Midbrain (tissue), 1 donor: ENCODE results near the gene CSTF1.

ENCODE experiments used
- DNase-seq: peaks from one replicate; lab custom pipeline; 2025; lab: John Stamatoyannopoulos, UW

The CSTF1 gene

DNA sequence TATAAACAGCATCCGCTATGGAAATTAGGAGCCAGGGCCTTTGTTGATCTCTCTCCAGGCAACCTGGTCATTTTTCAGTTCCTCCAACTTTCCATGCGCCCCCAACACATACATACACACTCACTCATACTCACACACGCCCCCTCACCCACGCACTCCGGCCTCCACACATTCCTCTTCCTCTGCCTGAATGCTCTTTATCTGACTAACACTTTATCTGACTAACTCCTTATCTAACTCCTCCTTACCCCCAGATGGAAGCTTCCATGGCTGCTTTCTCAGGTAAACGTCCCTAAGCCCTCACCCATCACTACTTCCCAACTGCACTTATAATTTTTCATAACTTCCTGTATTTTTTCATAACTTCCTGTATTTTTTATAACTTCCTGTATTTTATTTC, 37.1 kb downstream of the CSTF1 start:
- no peak for DNase-seq

DNA sequence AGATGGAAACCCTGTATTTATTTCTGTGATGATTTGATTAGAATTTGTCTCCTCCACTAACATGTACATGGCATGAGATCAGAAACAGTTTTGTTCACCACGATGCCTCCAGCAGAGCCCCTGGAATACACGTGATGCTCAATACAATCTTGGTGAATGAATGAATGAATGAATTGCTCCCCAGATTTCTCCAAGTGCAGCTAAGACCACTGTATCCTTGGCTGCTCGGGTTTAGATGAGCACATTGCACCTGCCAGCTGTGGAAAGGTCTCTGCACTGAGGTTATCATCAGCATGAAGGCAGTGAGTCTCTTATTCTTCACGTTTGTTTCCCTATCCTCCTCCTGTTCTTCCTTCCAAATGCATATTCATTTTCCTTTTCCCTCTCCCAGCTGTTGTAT, 37.5 kb downstream of the CSTF1 start:
- DNase-seq: no peak

DNA sequence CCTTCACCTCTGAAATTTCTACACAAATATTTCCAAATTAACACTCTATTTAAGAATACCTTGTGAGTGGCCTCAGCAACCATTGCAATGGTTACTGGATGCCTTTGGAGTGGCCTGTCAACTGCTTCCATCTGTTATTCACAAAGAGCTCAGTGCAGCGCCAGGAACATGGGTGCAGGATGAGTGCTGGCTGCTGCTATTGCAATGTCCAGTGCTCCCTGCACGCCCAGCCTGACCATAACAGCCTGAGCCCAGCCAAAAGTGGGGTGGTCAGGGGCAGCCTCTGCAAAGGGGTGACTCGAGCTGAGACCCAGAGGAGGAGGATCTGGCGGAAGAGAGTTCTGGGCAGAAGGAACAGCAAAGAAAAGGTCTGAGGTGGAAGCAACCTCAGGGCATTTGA, 38.0 kb downstream of the CSTF1 start:
- DNase-seq: no peak

DNA sequence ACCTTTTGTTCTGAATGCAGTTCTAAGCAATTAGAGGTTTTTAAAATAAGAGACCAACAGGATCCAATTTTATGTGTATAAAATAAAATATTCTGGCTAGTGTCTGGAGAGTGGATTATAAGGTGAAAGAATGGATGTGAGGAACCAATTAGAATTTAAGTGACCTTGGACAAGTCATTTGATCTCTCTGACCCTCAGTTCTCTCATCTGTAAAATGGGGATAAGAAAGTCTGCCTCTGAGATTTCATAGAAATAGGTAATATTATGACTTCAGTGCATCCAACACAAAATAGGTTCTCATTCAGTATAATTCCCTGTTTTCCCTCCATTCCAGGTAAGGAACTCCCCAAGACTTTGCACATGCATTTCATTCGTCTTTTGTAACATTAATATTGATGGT, 38.5 kb downstream of the CSTF1 start:
- DNase-seq: no peak

DNA sequence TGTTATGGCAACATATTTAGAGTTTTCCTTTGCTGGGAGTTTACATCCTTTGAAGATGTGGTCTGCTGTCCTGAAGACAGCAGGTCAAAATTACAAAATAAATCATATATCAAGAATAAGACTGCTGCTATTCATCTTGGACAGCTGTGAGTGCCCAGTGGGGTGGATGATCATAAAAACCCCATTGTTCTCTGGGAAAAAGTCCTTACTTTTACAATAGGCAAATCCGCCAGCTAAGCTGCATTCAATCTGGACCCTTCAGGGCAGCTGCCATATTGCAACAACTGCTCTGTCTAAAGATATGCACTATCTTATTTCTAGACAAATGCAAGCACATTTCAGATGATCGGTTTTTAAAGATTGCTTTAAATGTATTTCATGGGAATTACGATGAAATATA, 39.0 kb downstream of the CSTF1 start:
- DNase-seq: no peak

DNA sequence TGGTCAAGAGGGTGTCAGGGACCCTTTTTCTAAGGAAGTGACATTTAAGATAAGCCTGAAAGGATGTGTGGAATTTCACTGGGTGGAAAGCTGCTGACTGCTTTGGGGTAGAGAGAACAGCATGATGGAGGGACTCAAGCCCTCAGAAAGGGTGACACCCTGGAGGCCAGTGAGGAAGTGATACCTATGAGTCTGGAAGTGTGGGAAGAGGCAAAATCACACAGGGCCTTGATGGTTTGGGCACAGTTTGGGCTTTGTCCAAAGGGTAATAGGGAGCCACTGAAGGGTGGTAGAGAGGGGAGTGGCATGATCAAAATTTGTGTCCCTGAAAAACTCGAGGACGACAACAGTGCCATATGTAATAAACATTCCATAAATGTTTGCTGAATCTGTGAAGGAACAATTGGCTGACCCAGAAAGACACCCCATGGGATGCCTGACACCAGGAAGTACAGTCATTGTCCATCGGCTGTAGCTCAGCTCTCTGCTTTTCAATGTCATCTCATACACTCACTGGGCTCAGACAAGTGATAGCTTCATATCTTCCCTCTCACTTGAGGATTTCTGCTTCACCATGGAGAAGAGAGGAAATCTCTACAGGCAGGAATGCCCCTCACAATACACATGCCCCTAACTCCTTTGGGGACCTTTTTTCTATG, 40.9 kb downstream of the CSTF1 start:
- DNase-seq: no peak

DNA sequence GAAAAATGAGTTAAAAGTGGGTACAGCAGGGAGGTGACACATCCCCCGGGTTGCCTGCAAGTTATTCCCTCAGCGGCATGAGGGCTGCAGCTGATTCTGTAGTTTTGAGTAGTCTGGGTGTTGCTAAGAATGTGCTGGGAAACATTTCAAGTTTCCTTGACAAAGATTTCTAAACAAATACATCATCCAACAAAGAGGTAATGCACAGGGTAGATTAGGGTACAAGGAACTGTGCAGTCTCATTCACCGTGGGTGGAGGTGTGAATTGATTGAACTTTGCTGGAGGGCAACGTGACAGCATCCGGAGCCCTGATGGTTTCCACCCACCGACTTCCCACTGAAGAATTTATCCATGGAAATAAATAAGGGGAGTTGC, 41.4 kb downstream of the CSTF1 start:
- DNase-seq: no peak

DNA sequence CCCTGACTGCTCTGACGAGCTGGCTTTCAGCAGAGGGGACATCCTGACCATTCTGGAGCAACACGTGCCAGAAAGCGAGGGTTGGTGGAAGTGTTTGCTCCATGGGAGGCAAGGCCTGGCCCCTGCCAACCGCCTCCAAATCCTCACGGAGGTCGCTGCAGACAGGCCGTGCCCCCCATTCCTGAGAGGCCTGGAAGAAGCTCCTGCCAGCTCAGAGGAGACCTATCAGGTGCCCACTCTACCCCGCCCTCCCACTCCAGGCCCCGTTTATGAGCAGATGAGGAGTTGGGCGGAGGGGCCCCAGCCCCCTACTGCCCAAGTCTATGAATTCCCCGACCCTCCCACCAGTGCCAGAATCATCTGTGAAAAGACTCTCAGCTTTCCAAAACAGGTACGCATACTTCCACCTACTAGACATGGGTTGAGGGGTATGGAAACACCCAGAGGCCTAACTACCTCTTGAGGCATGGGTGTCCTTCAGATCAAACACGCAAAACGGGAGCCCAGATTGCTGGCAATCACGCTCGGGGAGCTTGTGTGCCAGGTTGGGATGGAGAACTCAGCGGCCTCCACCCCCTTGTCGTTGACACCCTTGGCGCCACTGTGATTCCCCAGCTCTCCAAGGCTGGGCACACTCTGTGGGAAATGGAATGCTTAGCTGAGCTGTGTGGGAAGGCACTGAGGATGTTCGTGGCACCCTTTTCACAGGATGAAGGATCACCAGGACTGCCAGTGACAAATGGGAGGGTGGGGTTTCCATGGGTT, 44.9 kb downstream of the CSTF1 start:
- no peak for DNase-seq

DNA sequence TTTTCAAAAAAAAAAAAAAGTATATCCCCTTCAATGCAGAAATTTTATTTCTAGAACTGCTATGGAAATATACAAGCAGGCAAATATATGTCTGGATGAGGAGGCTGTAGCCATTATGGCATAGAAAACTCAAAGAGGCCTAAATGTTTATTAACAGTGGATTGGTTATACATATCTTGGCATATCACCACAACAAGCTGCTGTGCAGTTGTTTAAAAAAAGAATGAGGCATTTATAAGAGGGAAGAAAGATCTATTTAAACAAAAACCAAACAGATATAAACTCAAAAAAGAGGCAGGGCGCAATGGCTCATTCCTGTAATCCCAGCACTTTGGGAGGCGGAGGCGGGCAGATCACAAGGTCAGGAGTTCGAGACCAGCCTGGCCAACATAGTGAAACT, 45.8 kb downstream of the CSTF1 start:
- no peak for DNase-seq

DNA sequence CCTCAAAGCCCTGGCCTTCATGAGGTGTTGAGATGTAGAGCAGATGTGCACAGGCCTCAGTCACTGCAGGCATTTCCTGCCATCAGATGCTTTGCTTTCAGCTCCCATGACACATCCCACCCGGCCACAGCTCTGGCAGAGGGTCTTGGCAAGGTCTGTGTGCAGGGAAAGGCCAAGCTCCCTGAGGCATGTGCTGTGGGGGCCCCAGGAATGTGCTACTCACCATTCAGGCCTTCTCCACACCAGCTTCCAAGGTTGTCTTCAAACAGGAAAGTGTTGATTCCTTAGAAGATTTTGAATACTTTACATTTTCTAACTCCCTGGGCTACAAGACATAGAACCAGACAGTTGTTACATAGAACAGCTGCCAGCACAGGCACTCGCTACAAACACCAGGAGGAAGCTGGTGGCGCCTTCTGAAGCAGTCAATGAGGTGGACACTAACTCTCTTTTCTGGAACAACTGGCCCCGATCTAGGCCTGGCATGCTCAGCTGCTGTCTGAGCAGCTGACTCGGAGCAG, 47.4 kb downstream of the CSTF1 start:
- DNase-seq: no peak

DNA sequence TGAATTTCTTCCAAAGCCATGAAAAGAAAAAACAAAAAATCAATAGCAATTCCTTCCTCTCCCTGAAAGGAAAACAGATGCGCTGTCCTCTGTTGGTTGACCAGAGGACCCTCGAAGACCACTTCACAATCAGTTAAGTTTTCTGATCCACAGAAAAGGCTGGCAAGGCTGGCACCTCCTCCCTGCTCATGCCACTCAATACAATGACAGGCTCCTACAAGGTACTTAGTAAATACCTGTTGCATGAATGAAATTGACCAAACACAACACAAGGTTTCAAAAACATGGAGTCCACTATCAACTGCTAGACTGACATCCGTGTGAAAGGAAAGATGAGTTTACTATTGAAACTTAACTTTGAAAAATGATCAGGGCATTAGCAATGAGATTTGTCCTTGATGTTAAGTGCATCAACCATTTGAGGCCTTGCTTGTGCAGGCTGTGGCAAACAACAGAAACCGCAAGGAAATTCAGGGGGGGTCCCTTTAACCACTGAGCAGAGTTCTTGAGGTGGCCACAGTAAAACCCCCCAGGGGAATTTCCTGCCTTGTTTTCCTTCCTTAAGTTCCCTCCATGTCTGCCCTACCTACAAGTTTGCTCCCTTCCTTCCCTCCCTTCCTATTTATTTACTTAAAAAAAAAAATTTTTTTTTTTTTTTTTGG, 48.0 kb downstream of the CSTF1 start:
- DNase-seq: no peak

DNA sequence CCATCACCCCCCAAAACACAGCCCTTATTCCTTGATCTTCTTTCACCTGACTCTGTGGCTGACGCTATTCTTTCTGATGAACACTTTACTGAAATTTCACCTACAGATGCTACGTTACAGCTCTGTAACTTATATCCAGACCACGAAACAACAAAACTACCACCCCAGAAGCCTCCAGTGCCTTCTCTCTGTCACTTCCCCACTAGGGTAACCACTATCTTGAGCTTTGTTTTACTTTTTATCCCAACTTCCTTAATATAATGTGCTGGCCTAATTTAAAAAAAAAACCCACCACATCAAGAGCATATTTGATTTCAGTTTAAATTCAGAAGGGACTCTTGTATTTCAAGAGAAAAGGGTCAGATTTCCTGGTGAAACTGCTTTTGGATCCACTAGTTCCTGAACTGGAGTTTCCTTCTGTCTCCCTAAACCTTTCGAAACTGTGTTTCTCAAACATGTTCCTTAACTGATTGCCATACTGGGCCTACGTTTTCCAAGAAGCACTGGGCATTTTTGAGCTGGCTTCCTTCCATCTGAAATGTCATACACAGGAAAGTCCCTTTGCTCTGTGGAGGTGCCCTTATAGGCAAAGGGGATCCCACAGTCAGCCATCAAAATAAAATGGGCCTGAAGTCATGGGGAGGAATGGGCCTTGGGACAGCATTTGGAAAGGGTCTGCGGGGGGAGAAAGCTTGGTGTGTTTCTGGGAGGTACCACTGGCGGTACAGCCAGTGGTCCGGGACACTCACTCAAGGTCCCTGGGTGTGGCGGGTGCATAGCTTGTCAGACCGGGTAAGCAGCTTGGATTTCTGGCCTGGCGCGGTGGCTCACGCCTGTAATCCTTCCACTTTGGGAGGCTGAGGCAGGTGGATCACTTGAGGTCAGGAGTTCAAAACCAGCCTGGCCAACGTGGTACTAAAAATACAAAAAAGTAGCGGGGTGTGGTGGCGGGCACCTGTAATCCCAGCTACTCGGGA, 50.2 kb downstream of the CSTF1 start:
- no peak for DNase-seq

DNA sequence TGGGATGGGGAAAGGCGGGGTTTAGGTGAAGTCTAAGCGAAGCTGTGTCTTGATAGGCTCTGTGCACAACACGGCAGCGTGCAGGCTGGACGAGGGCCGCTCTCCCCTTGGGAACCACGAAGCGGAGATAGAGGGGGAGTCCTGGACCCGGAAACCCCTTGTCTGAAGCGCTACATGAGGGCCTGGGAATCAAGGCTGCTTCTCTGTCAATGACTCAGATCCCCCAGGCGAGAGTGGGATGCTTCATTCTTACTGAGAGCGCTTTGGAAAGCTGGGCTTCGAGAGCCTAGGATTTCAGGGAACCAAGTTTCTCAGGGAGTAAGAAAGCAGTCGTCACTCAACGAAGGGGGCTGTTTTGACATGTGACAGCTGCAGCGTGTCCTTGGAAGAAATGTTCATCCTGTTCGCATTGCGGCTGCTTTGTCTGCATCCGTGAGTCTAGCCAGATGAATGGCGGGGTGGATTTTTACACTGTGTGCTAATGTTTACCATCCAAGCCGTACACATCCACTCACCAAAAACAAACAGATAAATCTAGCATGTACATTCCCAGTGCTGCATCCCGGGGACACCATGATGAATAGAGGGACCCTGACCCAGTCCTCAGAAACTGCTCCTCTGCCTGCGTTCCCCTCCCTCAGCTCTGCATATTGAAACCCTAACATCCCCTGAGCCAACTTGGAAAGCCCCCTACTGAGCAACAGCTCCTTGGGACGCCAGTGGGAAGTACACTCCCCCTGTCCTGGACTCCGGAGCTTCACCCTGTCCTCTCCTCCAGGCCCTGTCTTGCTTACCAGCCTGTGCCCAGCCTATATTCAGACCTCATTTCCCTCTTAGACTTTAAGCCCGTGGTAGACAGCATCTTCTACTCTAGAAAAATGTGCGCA, 51.5 kb downstream of the CSTF1 start:
- no peak for DNase-seq

DNA sequence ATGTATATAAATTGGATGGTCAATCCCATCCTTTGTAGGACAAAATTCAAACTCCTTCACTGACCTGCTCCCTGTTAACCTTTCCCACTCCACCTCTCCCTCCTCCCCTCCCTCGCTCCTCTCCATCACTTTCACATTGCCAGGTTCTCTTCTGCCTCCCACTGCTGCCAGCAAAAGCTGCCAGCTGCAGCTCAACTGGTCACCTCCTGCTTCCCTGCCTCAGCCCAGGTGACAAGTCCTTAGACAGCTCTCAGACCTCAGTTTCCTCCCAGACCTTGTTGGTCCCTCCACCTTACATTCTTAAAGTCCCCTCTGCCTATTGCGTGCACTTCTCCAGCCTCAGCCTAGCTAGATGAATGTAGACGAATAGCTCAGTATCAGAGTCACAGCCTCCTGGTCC, 52.7 kb downstream of the CSTF1 start:
- no peak for DNase-seq

DNA sequence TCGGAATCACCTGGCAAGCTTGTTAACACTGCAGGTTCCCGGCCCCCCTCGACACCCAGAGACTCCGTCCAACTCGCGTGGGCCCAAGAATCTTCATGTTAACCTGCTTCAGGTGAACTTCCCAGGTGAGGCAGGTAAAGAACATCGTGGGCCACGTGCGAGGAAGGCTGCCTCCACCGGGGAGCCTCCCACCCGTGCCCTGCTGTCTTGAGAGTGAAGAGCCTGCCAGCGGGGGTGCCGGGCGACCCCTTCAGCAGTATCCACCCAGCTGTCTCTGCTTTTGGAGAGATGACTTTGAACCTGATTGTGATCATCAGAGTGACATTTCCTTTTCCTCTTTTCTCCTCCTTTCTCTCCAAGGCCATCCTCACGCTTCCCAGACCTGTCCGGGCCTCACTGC, 53.1 kb downstream of the CSTF1 start:
- no peak for DNase-seq

DNA sequence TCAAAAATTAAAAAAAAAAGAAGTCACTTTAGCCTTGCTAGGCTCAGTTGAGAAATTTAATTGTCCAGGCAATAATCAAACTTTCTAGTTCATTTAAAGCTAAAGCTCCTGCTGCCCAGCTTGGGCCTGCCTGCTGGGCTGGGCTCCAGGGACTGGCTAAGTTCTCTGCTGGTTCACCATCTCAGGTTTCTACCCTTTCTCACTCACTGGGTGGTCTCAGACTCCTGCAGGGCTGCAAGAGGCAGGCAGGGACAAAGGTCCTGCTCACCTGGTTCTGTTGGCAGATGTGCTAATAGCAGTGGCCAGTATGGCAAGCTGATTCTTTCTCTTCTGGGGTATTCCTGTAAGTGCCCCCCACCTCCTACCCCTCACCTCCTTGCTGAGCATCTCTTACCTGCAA, 54.8 kb downstream of the CSTF1 start:
- DNase-seq: no peak

DNA sequence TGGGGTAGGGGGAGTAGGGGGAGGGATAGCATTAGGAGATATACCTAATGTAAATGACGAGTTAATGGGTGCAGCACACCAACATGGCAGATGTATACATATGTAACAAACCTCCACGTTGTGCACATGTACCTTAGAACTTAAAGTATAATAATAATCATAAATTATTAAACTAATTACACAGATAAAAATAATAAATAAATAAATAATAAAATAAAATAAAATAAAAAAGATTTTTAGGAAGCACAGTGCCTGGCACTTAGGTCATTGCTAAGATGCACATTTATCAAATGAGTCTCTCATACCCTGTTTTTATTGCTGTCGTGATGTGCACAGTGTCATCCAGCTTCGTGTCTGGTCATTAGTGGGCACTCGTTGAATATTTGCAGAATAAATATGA, 57.0 kb downstream of the CSTF1 start:
- no peak for DNase-seq

DNA sequence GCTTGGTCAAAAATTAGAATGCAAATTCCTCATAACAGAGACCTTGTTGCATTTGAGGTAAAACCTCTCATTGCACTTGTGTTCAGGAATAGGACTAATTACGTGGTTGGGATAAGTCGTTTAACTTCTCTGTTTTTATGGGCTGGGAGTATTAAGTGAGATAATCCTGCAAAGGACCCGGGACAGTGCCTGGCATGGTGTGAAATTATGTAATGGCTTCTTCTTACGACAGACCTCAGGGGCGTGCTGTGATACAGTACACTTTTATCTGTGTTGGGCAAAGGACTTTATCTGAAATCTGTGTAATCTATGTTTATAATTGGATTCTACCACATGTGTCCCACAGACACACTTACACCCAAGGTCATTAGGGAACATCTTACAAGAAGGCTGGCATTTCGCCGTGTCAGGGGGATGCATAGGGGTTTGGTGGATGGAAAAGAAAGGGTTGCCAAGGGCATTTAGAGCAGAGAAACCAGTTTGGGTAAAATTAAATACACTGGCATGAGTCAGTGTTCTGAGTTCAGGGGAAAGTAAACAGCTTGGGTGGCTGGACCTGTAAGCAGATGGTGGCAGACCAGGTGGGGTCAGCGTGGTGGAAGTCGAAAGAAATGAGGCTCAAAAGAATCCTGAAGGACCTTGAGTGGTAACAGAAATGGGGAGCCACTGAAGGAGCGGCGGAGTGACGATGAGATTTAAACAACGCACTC, 58.8 kb downstream of the CSTF1 start:
- no peak for DNase-seq

DNA sequence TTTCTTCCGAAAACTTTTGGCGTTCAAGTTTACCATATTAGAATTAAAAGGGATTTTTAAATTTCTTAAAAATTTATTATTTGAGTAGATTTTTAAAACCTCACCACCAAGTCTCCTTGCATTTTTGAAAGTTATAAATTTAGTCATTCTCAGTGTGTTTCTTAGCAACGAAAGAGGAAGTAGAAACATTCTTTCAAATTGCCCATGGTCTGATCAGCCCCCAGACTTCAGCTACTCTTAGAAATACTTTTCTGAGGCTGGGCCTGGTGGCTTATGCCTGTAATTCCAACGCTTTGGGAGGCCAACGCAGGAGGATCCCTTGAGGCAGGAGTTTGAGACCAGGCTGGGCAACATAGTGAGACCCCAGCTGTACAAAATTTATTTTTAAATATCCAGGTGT, 60.9 kb downstream of the CSTF1 start:
- DNase-seq: no peak

DNA sequence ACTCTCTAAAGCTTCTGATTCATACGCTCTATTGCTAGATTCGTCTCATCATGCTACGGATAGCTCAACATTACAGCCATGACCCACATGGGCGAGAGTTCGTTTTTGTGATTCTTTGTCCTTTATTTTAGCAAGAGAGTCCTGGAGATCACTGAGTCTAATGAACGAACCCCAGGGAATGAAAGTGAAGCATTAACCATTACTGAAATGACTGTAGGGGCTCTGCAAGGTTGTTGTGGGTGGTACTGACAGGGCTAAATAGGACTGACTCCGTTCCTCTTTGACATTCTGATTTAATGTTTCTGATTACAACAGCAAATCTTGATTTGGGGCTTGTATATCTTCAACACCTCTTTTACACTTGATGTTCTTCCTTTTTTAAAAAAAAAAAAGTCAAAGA, 62.3 kb downstream of the CSTF1 start:
- no peak for DNase-seq
